Fibroblast of lung (primary cell): ENCODE data around the gene PPRC1. TPM values are rescaled to one million over a fixed set of nuclear protein-coding genes. Genes with fewer than 3 reads are reported as not detected.

Experiments
- DNase-seq, 2 donors: peaks; one replicate each; pipeline versions ENCODE4 v3.0.0 to v3.0.0-alpha.2; 2010; ENCODE audit warnings: low read depth in 2 of 2
- H2AFZ ChIP-seq: 2 replicates; pipeline ENCODE4 v1.5.1; 2012; ENCODE audit warnings: low read length, control low read depth, inconsistent platforms
- H3K27ac ChIP-seq: 2 replicates; pipeline ENCODE4 v1.5.1; 2011; ENCODE audit warnings: low read length, control low read depth; ENCODE audit not compliant: insufficient read depth
- H3K27me3 ChIP-seq: 2 replicates; pipeline ENCODE4 v1.5.1; 2011; ENCODE audit warnings: mild to moderate bottlenecking, low read length; ENCODE audit not compliant: control insufficient read depth, insufficient read depth
- H3K36me3 ChIP-seq: 2 replicates; pipeline ENCODE4 v1.5.1; 2011; ENCODE audit warnings: low read length; ENCODE audit not compliant: control insufficient read depth, insufficient read depth
- H3K4me1 ChIP-seq: 2 replicates; pipeline ENCODE4 v1.5.1; 2011; ENCODE audit warnings: low read length; ENCODE audit not compliant: control insufficient read depth, insufficient read depth; ENCODE audit errors: extremely low read depth
- H3K4me2 ChIP-seq: 2 replicates; pipeline ENCODE4 v1.5.1; 2011; ENCODE audit warnings: low read length, control low read depth; ENCODE audit not compliant: insufficient read depth; ENCODE audit errors: extremely low read depth
- H3K4me3 ChIP-seq, 4 experiments: fragments of 200-600 bp in 1 of 4; sonication (generic) in 1 of 4; replicated peaks in 1 of 4; 2 replicates each; pipeline ENCODE4 v1.5.1; 2011 to 2016; ENCODE audit warnings: low read length in 4 of 4, low read depth in 3 of 4, mild to moderate bottlenecking in 3 of 4, control low read depth in 2 of 4, inconsistent platforms in 1 of 4, mixed read lengths in 1 of 4; ENCODE audit not compliant: insufficient read depth in 1 of 4; ENCODE audit errors: control extremely low read depth in 1 of 4
- H3K79me2 ChIP-seq: 2 replicates; pipeline ENCODE4 v1.5.1; 2012; ENCODE audit warnings: mild to moderate bottlenecking, low read length, inconsistent platforms; ENCODE audit not compliant: control insufficient read depth, insufficient read depth
- H3K9ac ChIP-seq: 2 replicates; pipeline ENCODE4 v1.5.1; 2011; ENCODE audit warnings: mild to moderate bottlenecking, low read length, control low read depth; ENCODE audit not compliant: insufficient read depth
- H3K9me3 ChIP-seq: 2 replicates; pipeline ENCODE4 v1.5.1; 2012; ENCODE audit warnings: low read depth, low read length; ENCODE audit not compliant: control insufficient read depth, insufficient read depth
- H4K20me1 ChIP-seq: 2 replicates; pipeline ENCODE4 v1.5.1; 2011; ENCODE audit warnings: low read length; ENCODE audit not compliant: control insufficient read depth, insufficient read depth; ENCODE audit errors: extremely low read depth
- CTCF ChIP-seq, 2 donors: IDR thresholded peaks in 1 of 2; conservative IDR thresholded peaks in 1 of 2; 1 replicate in 1 of 2; 2 replicates in 1 of 2; pipeline ENCODE4 v1.5.1; 2011 to 2012; ENCODE audit warnings: low read length in 2 of 2, control low read depth in 1 of 2, inconsistent platforms in 1 of 2, low read depth in 1 of 2, mild to moderate bottlenecking in 1 of 2
- EZH2 ChIP-seq: IDR thresholded peaks from 2 replicates; pipeline ENCODE4 v1.5.1; 2012; ENCODE audit warnings: low read length, control low read depth, mild to moderate bottlenecking; ENCODE audit errors: missing control alignments
- polyA plus RNA-seq, 2 donors: library from polyadenylated mRNA; depleted of rRNA in 1 of 2; stranded (reverse) in 1 of 2; unstranded in 1 of 2; fragments of >200 nt; gene quantifications; 2 replicates each; pipeline ENCODE4 v1.2.1, GENCODE V29; 2011 to 2012; ENCODE audit warnings: missing spikeins in 1 of 2
- total RNA-seq: library from RNA; depleted of rRNA; stranded (reverse); fragments of >200 nt; gene quantifications from 2 replicates; pipeline ENCODE4 v1.2.1, GENCODE V29; 2014

Gene PPRC1
- total and polyA plus RNA-seq, 2 donors (not counting 1 experiment from before 2014, with no cell fraction given), result 9.9 to 13.5 TPM

GRCh38 chr10:102159051-102159597 lies 26.3 kb downstream of the PPRC1 start:
- H4K20me1 ChIP-seq, result no peaks in the 10 kb centered on the region

GRCh38 chr10:102159831-102160230 lies 27.0 kb downstream of the PPRC1 start:
- Histone ChIP-seq H3K79me2 (peaks cover 28% of the 10 kb centered on the region), H3K9me3 (no peaks in the 10 kb centered on the region), H2AFZ (no peak overlapping the region), H3K4me1 (no peaks in the 10 kb centered on the region), H3K27ac (no peak overlapping the region), H3K4me2 (no peak overlapping the region), H3K9ac (no peak overlapping the region), H3K27me3 (no peaks in the 10 kb centered on the region), H4K20me1 (no peaks in the 10 kb centered on the region), H3K4me3 (no peak overlapping the region), H3K36me3 (peaks cover 35% of the 10 kb centered on the region)
- DNase-seq, result no peak
- TF ChIP-seq CTCF (conservative IDR thresholded peaks at IDR 0.05 in 1 of 2, IDR thresholded peaks at IDR 0.05 in 1 of 2; ENCODE audit: low read depth in 1 of 2, low read length in 2 of 2), result no peak
- no peak for TF ChIP-seq EZH2

More at GRCh38 chr10:102159051-102159597, 26.3 kb downstream of the PPRC1 start:
- Histone ChIP-seq H3K9ac (no peak overlapping the region), H3K79me2 (peaks cover 35% of the 10 kb centered on the region), H3K4me2 (no peak overlapping the region), H3K9me3 (no peaks in the 10 kb centered on the region), H2AFZ (no peak overlapping the region), H3K27me3 (no peaks in the 10 kb centered on the region), H3K4me1 (no peaks in the 10 kb centered on the region), H3K36me3 (peaks cover 37% of the 10 kb centered on the region), H3K27ac (no peak overlapping the region), H3K4me3 (no peak overlapping the region)
- peak in 1 of 2 donors; percentile 39 for DNase-seq
- no peak for TF ChIP-seq EZH2
- TF ChIP-seq CTCF (conservative IDR thresholded peaks at IDR 0.05 in 1 of 2, IDR thresholded peaks at IDR 0.05 in 1 of 2; ENCODE audit: low read depth in 1 of 2, low read length in 2 of 2), result no peak

GRCh38 chr10:102163342-102163989 lies 30.6 kb downstream of the PPRC1 start:
- Histone ChIP-seq H3K36me3 (peaks cover 27% of the 10 kb centered on the region), H3K79me2 (no peaks in the 10 kb centered on the region), H3K27ac (no peak overlapping the region), H3K9ac (no peak overlapping the region), H3K27me3 (no peaks in the 10 kb centered on the region), H2AFZ (no peak overlapping the region), H3K4me1 (no peaks in the 10 kb centered on the region), H4K20me1 (no peaks in the 10 kb centered on the region), H3K4me2 (no peak overlapping the region), H3K4me3 (no peak overlapping the region), H3K9me3 (no peaks in the 10 kb centered on the region)
- no peak for TF ChIP-seq EZH2
- DNase-seq, result no peak
